Sigmoid colon (tissue), 7 donors: ENCODE data around the gene SCUBE3. TPM values are rescaled to one million over a fixed set of nuclear protein-coding genes. Genes with fewer than 3 reads are reported as not detected.
A peak's percentile ranks its signal among the peaks of the same experiment; 100 is the strongest.

Source experiments
- DNase-seq: peaks from one replicate; pipeline ENCODE4 v3.0.0-alpha.2; 2019
- H3K27ac ChIP-seq, 4 donors: fragments of 200-600 bp; sonication (generic); one replicate each; pipeline ENCODE4 v1.5.1; 2016 to 2019; ENCODE audit warnings: mild to moderate bottlenecking in 1 of 4
- H3K27me3 ChIP-seq, 3 donors: fragments of 200-600 bp; sonication (generic); one replicate each; pipeline ENCODE4 v1.5.1; 2019; ENCODE audit warnings: mild to moderate bottlenecking in 1 of 3
- H3K36me3 ChIP-seq, 4 donors: fragments of 200-600 bp; sonication (generic); one replicate each; pipeline ENCODE4 v1.5.1; 2016 to 2019
- H3K4me1 ChIP-seq, 4 donors: fragments of 200-600 bp; sonication (generic); one replicate each; pipeline ENCODE4 v1.5.1; 2017 to 2019
- H3K4me3 ChIP-seq, 4 donors: fragments of 200-600 bp; sonication (generic); one replicate each; pipeline ENCODE4 v1.5.1; 2017 to 2019; ENCODE audit warnings: mild to moderate bottlenecking in 2 of 4, moderate library complexity in 1 of 4
- H3K9me3 ChIP-seq, 4 donors: fragments of 200-600 bp in 3 of 4; sonication (generic) in 3 of 4; one replicate each; pipeline versions ENCODE4 v1.5.1 to v1.6.1; 2013 to 2019
- CTCF ChIP-seq, 4 experiments: fragments of 450-650 bp in 3 of 4; fragments of 200-600 bp in 1 of 4; IDR thresholded peaks; one replicate each; pipeline ENCODE4 v1.5.1; 2016 to 2019; ENCODE audit warnings: antibody characterized with exemption in 4 of 4, mild to moderate bottlenecking in 3 of 4, moderate library complexity in 2 of 4
- EP300 ChIP-seq, 4 donors: sonication (generic); formaldehyde crosslinking; IDR thresholded peaks; one replicate each; pipeline ENCODE4 v1.6.1; 2017; ENCODE audit warnings: antibody characterized with exemption in 4 of 4
- POLR2A ChIP-seq, 2 donors: fragments of 450-650 bp; IDR thresholded peaks; one replicate each; pipeline ENCODE4 v1.6.1; 2016; ENCODE audit warnings: antibody characterized with exemption in 2 of 2, mild to moderate bottlenecking in 2 of 2, moderate library complexity in 2 of 2
- POLR2AphosphoS5 ChIP-seq, 4 donors: sonication (generic); formaldehyde crosslinking; IDR thresholded peaks; one replicate each; pipeline ENCODE4 v1.6.1; 2017; ENCODE audit warnings: antibody characterized with exemption in 4 of 4
- WGBS, 2 donors: extraction: QIAGEN DNeasy Blood & Tissue Kit; methylation state at CpG; one replicate each; pipeline ENCODE4 v1.1.7; 2013; 5-methylcytosine and 5-hydroxymethylcytosine counted together
- intact Hi-C: fragments of 100-400 bp; cut with DNase I; formaldehyde crosslinking; loops from one replicate; pipeline ENCODE4 v1.15.1; 2023
- polyA plus RNA-seq, 3 donors: library from polyadenylated mRNA; stranded (reverse); fragments of 200-250 nt; gene quantifications; one replicate each; pipeline ENCODE4 v1.2.3, GENCODE V29; 2013
- total RNA-seq, 4 donors: library from RNA; depleted of rRNA; stranded (reverse); fragments of >200 nt; gene quantifications; one replicate each; pipeline ENCODE4 v1.1.0, GENCODE V29; 2016
- donor health status: healthy with polysubstance abuse.
- donor health status: Bipolar disorder and iron deficiency.
- donor health status: healthy.

SCUBE3 gene
- total RNA-seq (10 to 100 TPM in 1 of 4 donors, 1 to 10 TPM in 3; 2.1 to 12.7 (median 5.3) TPM), polyA plus RNA-seq (under 1 TPM in 1 of 3 donors, not detected in 2; 0.29 TPM)

GRCh38 chr6:35213824-35214756, at the start of gene SCUBE3:
TSS of gene SCUBE3 (plus strand) at chr6:35213956. CDS start at chr6:35214419, 463 bp downstream.
- peak within 1 kb of the TSS in 3 of 4 donors; percentile 4 to 48 (median 33) for H3K27ac ChIP-seq
- no peak for DNase-seq

GRCh38 chr6:35164277-35164676, 49.5 kb upstream of the SCUBE3 start:
- Histone ChIP-seq H3K4me1 (no peaks in the 10 kb centered on the region), H3K36me3 (no peaks in the 10 kb centered on the region), H3K9me3 (no peaks in the 10 kb centered on the region), H3K27ac (no peak overlapping the region), H3K4me3 (no peak overlapping the region), H3K27me3 (no peaks in the 10 kb centered on the region)
- WGBS, 2 donors = 21 to 79% methylated on average over 6 of the region's 6 CpGs
- TF ChIP-seq POLR2A (IDR thresholded peaks at IDR 0.05) = no peak
- no peak for TF ChIP-seq CTCF (IDR thresholded peaks at IDR 0.05)
- no peak for TF ChIP-seq EP300 (IDR thresholded peaks at IDR 0.05)
- TF ChIP-seq POLR2AphosphoS5 (IDR thresholded peaks at IDR 0.05) = no peak
- intact Hi-C loops = no loop called here
- DNase-seq = no peak

More at GRCh38 chr6:35213824-35214756, at the start of gene SCUBE3:
- 2% methylated on average over 89 of the region's 89 CpGs for WGBS, 2 donors
- no peaks in the 10 kb centered on the region for H3K9me3 ChIP-seq
- no peak for TF ChIP-seq POLR2A (IDR thresholded peaks at IDR 0.05)
- no peak for TF ChIP-seq POLR2AphosphoS5 (IDR thresholded peaks at IDR 0.05)
- TF ChIP-seq CTCF (IDR thresholded peaks at IDR 0.05) = no peak
- intact Hi-C loops = no loop called here
- peak within 1 kb of the TSS; percentile 35 to 60 (median 54) for H3K4me3 ChIP-seq
- peaks cover 0 to 58% (median 13%) of the 10 kb centered on the region in 3 donors for H3K27me3 ChIP-seq
- H3K36me3 ChIP-seq = no peaks in the 10 kb centered on the region
- H3K4me1 ChIP-seq = peaks cover 0 to 30% (median 26%) of the 10 kb centered on the region in 4 donors

GRCh38 chr6:35164868-35165267, 48.9 kb upstream of the SCUBE3 start:
- Histone ChIP-seq H3K9me3 (no peaks in the 10 kb centered on the region), H3K27me3 (no peaks in the 10 kb centered on the region), H3K36me3 (no peaks in the 10 kb centered on the region), H3K27ac (no peak overlapping the region), H3K4me1 (no peaks in the 10 kb centered on the region), H3K4me3 (no peak overlapping the region)
- DNase-seq = no peak
- intact Hi-C loops = no loop called here
- no peak for TF ChIP-seq EP300 (IDR thresholded peaks at IDR 0.05)
- no peak for TF ChIP-seq POLR2AphosphoS5 (IDR thresholded peaks at IDR 0.05)
- no peak for TF ChIP-seq POLR2A (IDR thresholded peaks at IDR 0.05)
- TF ChIP-seq CTCF (IDR thresholded peaks at IDR 0.05) = no peak
- WGBS, 2 donors = 69 to 83% methylated on average over 4 of the region's 4 CpGs

GRCh38 chr6:35165630-35166071, 48.1 kb upstream of the SCUBE3 start:
- no peaks in the 10 kb centered on the region for H3K4me1 ChIP-seq
- no peaks in the 10 kb centered on the region for H3K36me3 ChIP-seq
- 51 to 72% methylated on average over 2 of the region's 2 CpGs for WGBS, 2 donors
- intact Hi-C loops = no loop called here
- H3K9me3 ChIP-seq = no peaks in the 10 kb centered on the region
- no peak for TF ChIP-seq POLR2AphosphoS5 (IDR thresholded peaks at IDR 0.05)
- TF ChIP-seq EP300 (IDR thresholded peaks at IDR 0.05) = no peak
- no peak for TF ChIP-seq POLR2A (IDR thresholded peaks at IDR 0.05)
- no peak for TF ChIP-seq CTCF (IDR thresholded peaks at IDR 0.05)
- H3K27me3 ChIP-seq = no peaks in the 10 kb centered on the region
- no peak overlapping the region for H3K4me3 ChIP-seq
- H3K27ac ChIP-seq = no peak overlapping the region
- DNase-seq = no peak
